ENCODE measurements around the gene HTRA3.
"Not testable (repeated sequence)": the region's sequence is repeated elsewhere in the genome, so short reads cannot be mapped to it uniquely, and the experiment has no call there.

Gene HTRA3

GRCh38 chr4:8342651-8343261 is 73.2 kb downstream of the HTRA3 start:
- no peak for DNase-seq (ENCODE audit: low read depth, low spot score)

- no peak for DNase-seq (ENCODE audit: low read depth, low spot score)
These were observed 73.9 kb downstream of the HTRA3 start for GRCh38 chr4:8343262-8343966.

- no peak for DNase-seq (ENCODE audit: low read depth, low spot score)
These were observed 74.4 kb downstream of the HTRA3 start for GRCh38 chr4:8343967-8344331.

- DNase-seq (ENCODE audit: low read depth, low spot score), result no peak
These were observed 74.8 kb downstream of the HTRA3 start for GRCh38 chr4:8344377-8344776.

- DNase-seq (ENCODE audit: low read depth, low spot score), result no peak
These were observed 75.7 kb downstream of the HTRA3 start for GRCh38 chr4:8345053-8345945.

GRCh38 chr4:8345946-8346814 is 76.6 kb downstream of the HTRA3 start:
- DNase-seq (ENCODE audit: low read depth, low spot score), result no peak

- no peak for DNase-seq (ENCODE audit: low read depth, low spot score)
These were observed 77.5 kb downstream of the HTRA3 start for GRCh38 chr4:8346838-8347605.

- DNase-seq (ENCODE audit: low read depth, low spot score), result no peak
These were observed 78.1 kb downstream of the HTRA3 start for GRCh38 chr4:8347660-8348059.

- DNase-seq (ENCODE audit: low read depth, low spot score), result no peak
These were observed 78.5 kb downstream of the HTRA3 start for GRCh38 chr4:8348071-8348470.

- not testable (repeated sequence) for DNase-seq (ENCODE audit: low read depth, low spot score)
These were observed 79.7 kb downstream of the HTRA3 start for GRCh38 chr4:8349236-8349635.

GRCh38 chr4:8349664-8350236 is 80.2 kb downstream of the HTRA3 start:
- no peak for DNase-seq (ENCODE audit: low read depth, low spot score)

- no peak for DNase-seq (ENCODE audit: low read depth, low spot score)
These were observed 80.8 kb downstream of the HTRA3 start for GRCh38 chr4:8350352-8350751.

- no peak for DNase-seq (ENCODE audit: low read depth, low spot score)
These were observed 81.4 kb downstream of the HTRA3 start for GRCh38 chr4:8350841-8351461.

GRCh38 chr4:8351931-8352367 is 82.4 kb downstream of the HTRA3 start:
- no peak for DNase-seq (ENCODE audit: low read depth, low spot score)

GRCh38 chr4:8352368-8353157 is 83.0 kb downstream of the HTRA3 start:
- DNase-seq (ENCODE audit: low read depth, low spot score), result no peak

GRCh38 chr4:8353158-8353669 is 83.7 kb downstream of the HTRA3 start:
- no peak for DNase-seq (ENCODE audit: low read depth, low spot score)

- DNase-seq (ENCODE audit: low read depth, low spot score), result no peak
These were observed 84.4 kb downstream of the HTRA3 start for GRCh38 chr4:8353912-8354453.

- DNase-seq (ENCODE audit: low read depth, low spot score), result no peak
These were observed 85.8 kb downstream of the HTRA3 start for GRCh38 chr4:8355306-8355705.
